A673 (cell line): ENCODE results near the gene CREB5.

ENCODE experiments used
- CTCF ChIP-seq: fragments of 300-800, 200-600 bp; sonication (generic); conservative IDR thresholded peaks from 2 replicates; pipeline ENCODE4 v1.5.1; 2017; ENCODE audit warnings: low read depth, mild to moderate bottlenecking, antibody characterized with exemption, low read length, moderate library complexity, mixed read lengths
- EZH2 ChIP-seq: fragments of 200-600 bp; sonication (generic); IDR thresholded peaks from 2 replicates; pipeline ENCODE4 v1.6.1; 2017; ENCODE audit warnings: borderline replicate concordance, low read depth, mild to moderate bottlenecking, mixed read lengths, antibody characterized with exemption, low read length; ENCODE audit not compliant: poor library complexity, severe bottlenecking

- TF ChIP-seq CTCF (no peak), EZH2 (no peak)
Measured at GRCh38 chr7:28774261-28774988, 362.1 kb downstream of the CREB5 start.
